HEK293T (cell line): ENCODE data around the gene RNF19B.
A peak's percentile ranks its signal among the peaks of the same experiment; 100 is the strongest.

Experiments
- CTCF ChIA-PET: fragments of 350-600 bp; formaldehyde crosslinking; extraction: SDS; loops from one replicate; lab custom pipeline; 2021; ENCODE audit warnings: antibody characterized with exemption, inconsistent platforms; lab: Yijun Ruan, JAX
- POLR2A ChIA-PET: fragments of 350-600 bp; formaldehyde crosslinking; extraction: SDS; loops from one replicate; lab custom pipeline; 2020; ENCODE audit warnings: antibody characterized with exemption, inconsistent platforms; lab: Yijun Ruan, JAX
- DNase-seq: peaks from one replicate; pipeline ENCODE4 v3.0.0; 2012; ENCODE audit warnings: mixed read lengths; ENCODE audit errors: extremely low spot score
- ARNT ChIP-seq: fragments of 450-650 bp; IDR thresholded peaks from 2 replicates; pipeline ENCODE4 v1.6.1; 2017; ENCODE audit warnings: mild to moderate bottlenecking
- BHLHE40 ChIP-seq: fragments of 450-650 bp; IDR thresholded peaks from 2 replicates; pipeline ENCODE4 v1.6.1; 2016; ENCODE audit warnings: mild to moderate bottlenecking, moderate library complexity, borderline replicate concordance
- CTBP1 ChIP-seq: fragments of 450-650 bp; IDR thresholded peaks from 2 replicates; pipeline ENCODE4 v1.6.1; 2016; ENCODE audit warnings: borderline replicate concordance
- ELF4 ChIP-seq: fragments of 450-650 bp; IDR thresholded peaks from 2 replicates; pipeline ENCODE4 v1.6.1; 2017; ENCODE audit warnings: antibody characterized with exemption
- FOXA1 ChIP-seq: fragments of 450-650 bp; IDR thresholded peaks from 2 replicates; pipeline ENCODE4 v1.6.1; 2016; ENCODE audit warnings: mild to moderate bottlenecking
- FOXK2 ChIP-seq: fragments of 450-650 bp; IDR thresholded peaks from 2 replicates; pipeline ENCODE4 v1.6.1; 2016; ENCODE audit warnings: mild to moderate bottlenecking
- FOXM1 ChIP-seq: fragments of 450-650 bp; IDR thresholded peaks from 2 replicates; pipeline ENCODE4 v1.6.1; 2017; ENCODE audit warnings: mild to moderate bottlenecking, borderline replicate concordance
- HDGF ChIP-seq: fragments of 450-650 bp; IDR thresholded peaks from 2 replicates; pipeline ENCODE4 v1.6.1; 2017; ENCODE audit warnings: antibody characterized with exemption, borderline replicate concordance
- L3MBTL2 ChIP-seq: fragments of 450-650 bp; conservative IDR thresholded peaks from 2 replicates; pipeline ENCODE4 v1.6.1; 2016; ENCODE audit warnings: mild to moderate bottlenecking
- LEF1 ChIP-seq: fragments of 450-650 bp; IDR thresholded peaks from 2 replicates; pipeline ENCODE4 v1.6.1; 2017; ENCODE audit warnings: mild to moderate bottlenecking, borderline replicate concordance
- NFRKB ChIP-seq: fragments of 450-650 bp; IDR thresholded peaks from 2 replicates; pipeline ENCODE4 v1.6.1; 2016; ENCODE audit warnings: mild to moderate bottlenecking, moderate library complexity
- PKNOX1 ChIP-seq: fragments of 450-650 bp; IDR thresholded peaks from 2 replicates; pipeline ENCODE4 v1.6.1; 2016
- SP1 ChIP-seq: fragments of 450-650 bp; IDR thresholded peaks from 2 replicates; pipeline ENCODE4 v1.6.1; 2017
- SUZ12 ChIP-seq: fragments of 450-650 bp; IDR thresholded peaks from 2 replicates; pipeline ENCODE4 v1.6.1; 2016; ENCODE audit warnings: mild to moderate bottlenecking
- TARDBP ChIP-seq: fragments of 450-650 bp; IDR thresholded peaks from 2 replicates; pipeline ENCODE4 v1.6.1; 2016
- ZNF384 ChIP-seq: fragments of 450-650 bp; IDR thresholded peaks from 2 replicates; pipeline ENCODE4 v1.6.1; 2016

The RNF19B gene

GRCh38 chr1:32896451-32896850 is 68.2 kb downstream of the RNF19B start:
- no peak for TF ChIP-seq CTBP1
- no peak for TF ChIP-seq ELF4
- no peak for TF ChIP-seq SUZ12
- TF ChIP-seq LEF1, result no peak
- TF ChIP-seq FOXK2, result no peak
- TF ChIP-seq ZNF384, result no peak
- TF ChIP-seq TARDBP, result no peak
- TF ChIP-seq BHLHE40, result no peak
- TF ChIP-seq FOXA1, result no peak
- no peak for TF ChIP-seq ARNT
- TF ChIP-seq L3MBTL2, result no peak
- TF ChIP-seq SP1, result no peak
- no peak for TF ChIP-seq FOXM1
- TF ChIP-seq PKNOX1, result no peak
- TF ChIP-seq HDGF, result no peak
- TF ChIP-seq NFRKB, result no peak
- POLR2A ChIA-PET, result interaction anchor here (1.1 kb wide), 1 partner anchor 68 kb away, joined by 3 read pairs; the partner anchor contains the start of gene RNF19B
- no peak for DNase-seq
- CTCF ChIA-PET, result interaction anchor here (1.3 kb wide), 1 partner anchor 10 kb away, joined by 3 read pairs; no protein-coding TSS in a partner anchor

DNA sequence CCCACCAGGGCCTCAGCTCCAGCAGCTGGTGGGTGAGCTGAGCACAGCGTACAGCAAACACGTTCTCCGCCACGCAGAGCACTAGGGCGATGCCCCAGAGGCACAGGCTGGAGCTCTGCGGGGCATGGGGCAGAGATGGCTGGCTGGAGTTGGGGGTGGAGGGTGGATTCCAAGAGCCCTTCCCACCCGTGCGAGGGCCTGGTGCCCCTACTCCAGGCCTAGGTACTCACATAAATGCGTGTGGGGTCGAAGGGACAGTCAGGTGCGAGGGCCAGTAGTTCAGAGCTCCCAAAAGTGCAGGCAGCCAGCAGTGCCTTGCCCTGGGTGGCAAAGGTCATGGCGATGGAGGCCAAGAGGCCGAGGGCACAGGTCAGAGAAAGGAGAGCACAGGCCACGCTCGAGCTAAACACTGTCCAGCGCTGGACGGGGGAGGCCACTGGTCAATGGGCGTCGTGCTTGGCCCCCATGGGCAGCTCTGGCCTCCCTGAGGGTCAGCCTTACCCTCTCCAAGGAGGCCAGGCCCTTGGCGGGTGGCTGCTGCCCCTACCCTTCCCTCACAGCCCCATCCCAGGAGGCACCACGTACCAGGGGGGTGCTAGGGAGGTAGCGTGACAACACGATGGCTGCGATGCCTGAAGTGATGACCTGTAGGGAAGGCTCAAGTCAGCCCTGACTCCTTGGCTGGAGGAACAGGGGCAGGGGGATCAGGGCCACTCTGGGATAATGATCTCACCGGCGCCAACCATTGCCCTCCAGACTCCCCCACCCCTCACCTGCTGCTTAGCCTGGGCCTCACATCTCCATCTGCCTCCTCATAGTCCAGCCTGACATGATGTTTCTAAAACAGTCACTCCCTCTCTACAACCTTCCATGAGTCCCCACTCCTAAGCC is 69.0 kb downstream of the RNF19B start:
- DNase-seq, result no peak
- ChIA-PET POLR2A (no interaction called here), CTCF (interaction anchor here (1.0 to 1.3 kb wide), 2 partner anchors 9 kb away, joined by 3 to 6 read pairs; no protein-coding TSS in a partner anchor)
- TF ChIP-seq NFRKB, result no peak

DNA sequence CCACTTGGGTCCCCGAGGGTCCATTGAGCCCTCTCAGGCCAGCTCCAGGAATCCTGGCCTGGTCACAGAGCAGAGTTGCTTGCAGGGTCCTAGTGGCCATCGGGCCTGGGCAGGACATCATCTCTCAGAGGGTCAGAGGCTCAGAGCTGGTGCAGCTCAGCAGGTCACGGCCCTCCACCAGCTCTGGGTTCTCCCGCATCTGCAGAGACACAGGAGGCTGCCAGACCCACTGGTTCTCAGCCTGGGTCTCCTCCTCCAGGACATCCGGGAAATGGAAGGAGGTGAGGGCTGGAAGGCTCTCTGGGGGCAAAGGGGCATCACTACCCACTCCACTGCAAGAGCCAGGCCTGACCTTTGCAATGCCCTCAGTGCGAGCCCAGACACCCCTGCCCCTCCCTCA is 69.9 kb downstream of the RNF19B start:
- no peak for TF ChIP-seq CTBP1
- TF ChIP-seq FOXA1, result no peak
- TF ChIP-seq BHLHE40, result no peak
- no peak for TF ChIP-seq ZNF384
- CTCF ChIA-PET, result interaction anchor here (0.7 to 1.0 kb wide), 2 partner anchors 8 to 13 kb away, joined by 3 to 6 read pairs; no protein-coding TSS in a partner anchor
- DNase-seq, result no peak
- POLR2A ChIA-PET, result interaction anchor here (1.5 kb wide), 1 partner anchor 70 kb away, joined by 4 read pairs; the partner anchor contains the start of gene RNF19B

DNA sequence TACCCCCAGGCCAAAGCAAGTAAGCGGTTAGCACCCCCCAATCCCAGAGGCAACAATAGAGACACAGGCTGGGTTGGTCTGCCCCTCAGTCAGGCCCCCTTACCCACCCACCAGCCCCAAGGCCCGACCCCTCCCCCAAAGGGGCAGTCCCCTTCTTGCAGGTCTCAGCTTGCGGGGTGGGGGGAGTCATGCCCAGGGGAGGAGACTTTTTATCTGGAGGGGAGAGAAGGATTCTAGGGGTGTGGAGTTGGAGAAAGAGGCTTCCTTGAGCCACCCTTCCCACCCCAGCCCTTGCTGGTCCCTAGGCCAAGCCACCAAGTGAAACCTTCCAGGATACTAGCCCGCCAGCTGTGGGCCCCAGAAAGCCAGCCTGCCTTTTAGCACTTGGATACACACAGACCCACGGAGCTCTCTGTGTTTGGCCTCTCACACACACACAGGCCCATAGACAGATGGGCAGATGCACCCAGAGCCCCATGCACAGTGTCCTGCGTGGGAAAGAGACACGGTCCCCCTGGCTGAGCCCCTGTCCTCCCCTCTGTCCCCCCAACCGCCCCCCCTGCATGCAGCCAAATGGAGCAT is 70.5 kb downstream of the RNF19B start:
- DNase-seq, result no peak
- ChIA-PET POLR2A (interaction anchor here (1.5 kb wide), 1 partner anchor 71 kb away, joined by 4 read pairs; the partner anchor contains the start of gene RNF19B), CTCF (interaction anchor here (0.7 to 1.1 kb wide), 2 partner anchors 12 to 16 kb away, joined by 3 read pairs; no protein-coding TSS in a partner anchor)
- no peak for TF ChIP-seq ZNF384
- no peak for TF ChIP-seq ELF4
- no peak for TF ChIP-seq FOXK2
- TF ChIP-seq SUZ12, result no peak
- TF ChIP-seq SP1, result no peak
- TF ChIP-seq BHLHE40, result no peak
- no peak for TF ChIP-seq PKNOX1
- no peak for TF ChIP-seq FOXA1
- no peak for TF ChIP-seq L3MBTL2
- TF ChIP-seq FOXM1, result no peak
- no peak for TF ChIP-seq TARDBP
- no peak for TF ChIP-seq ARNT
- no peak for TF ChIP-seq NFRKB
- no peak for TF ChIP-seq HDGF
- no peak for TF ChIP-seq CTBP1
- no peak for TF ChIP-seq LEF1

GRCh38 chr1:32893198-32894018 is 71.2 kb downstream of the RNF19B start:
- CTCF ChIA-PET, result interaction anchor here (0.6 to 1.8 kb wide), 9 partner anchors 9 to 1096 kb away, joined by 3 to 10 read pairs (median 3); no protein-coding TSS in a partner anchor
- no peak for TF ChIP-seq ARNT
- no peak for TF ChIP-seq FOXK2
- no peak for TF ChIP-seq NFRKB
- no peak for TF ChIP-seq ZNF384
- TF ChIP-seq ELF4, result no peak
- no peak for TF ChIP-seq SUZ12
- TF ChIP-seq L3MBTL2, result no peak
- TF ChIP-seq BHLHE40, result no peak
- no peak for TF ChIP-seq HDGF
- TF ChIP-seq TARDBP, result no peak
- TF ChIP-seq FOXA1, result no peak
- DNase-seq, result peak; percentile 70
- POLR2A ChIA-PET, result interaction anchor here (1.5 kb wide), 1 partner anchor 71 kb away, joined by 4 read pairs; the partner anchor contains the start of gene RNF19B
